Sigmoid colon (tissue), 7 donors: ENCODE results near the gene SNCB. TPM values are rescaled to one million over a fixed set of nuclear protein-coding genes. Genes with fewer than 3 reads are reported as not detected.
"Not testable (repeated sequence)": the region's sequence is repeated elsewhere in the genome, so short reads cannot be mapped to it uniquely, and the experiment has no call there.

Experiments
- DNase-seq: peaks from one replicate; pipeline ENCODE4 v3.0.0-alpha.2; 2019
- H3K27ac ChIP-seq, 4 donors: fragments of 200-600 bp; sonication (generic); one replicate each; pipeline ENCODE4 v1.5.1; 2016 to 2019; ENCODE audit warnings: mild to moderate bottlenecking in 1 of 4
- H3K27me3 ChIP-seq, 3 donors: fragments of 200-600 bp; sonication (generic); one replicate each; pipeline ENCODE4 v1.5.1; 2019; ENCODE audit warnings: mild to moderate bottlenecking in 1 of 3
- H3K36me3 ChIP-seq, 4 donors: fragments of 200-600 bp; sonication (generic); one replicate each; pipeline ENCODE4 v1.5.1; 2016 to 2019
- H3K4me1 ChIP-seq, 4 donors: fragments of 200-600 bp; sonication (generic); one replicate each; pipeline ENCODE4 v1.5.1; 2017 to 2019
- H3K4me3 ChIP-seq, 4 donors: fragments of 200-600 bp; sonication (generic); one replicate each; pipeline ENCODE4 v1.5.1; 2017 to 2019; ENCODE audit warnings: mild to moderate bottlenecking in 2 of 4, moderate library complexity in 1 of 4
- H3K9me3 ChIP-seq, 4 donors: fragments of 200-600 bp in 3 of 4; sonication (generic) in 3 of 4; one replicate each; pipeline versions ENCODE4 v1.5.1 to v1.6.1; 2013 to 2019
- CTCF ChIP-seq, 4 experiments: fragments of 450-650 bp in 3 of 4; fragments of 200-600 bp in 1 of 4; IDR thresholded peaks; one replicate each; pipeline ENCODE4 v1.5.1; 2016 to 2019; ENCODE audit warnings: antibody characterized with exemption in 4 of 4, mild to moderate bottlenecking in 3 of 4, moderate library complexity in 2 of 4
- EP300 ChIP-seq, 4 donors: sonication (generic); formaldehyde crosslinking; IDR thresholded peaks; one replicate each; pipeline ENCODE4 v1.6.1; 2017; ENCODE audit warnings: antibody characterized with exemption in 4 of 4
- POLR2A ChIP-seq, 2 donors: fragments of 450-650 bp; IDR thresholded peaks; one replicate each; pipeline ENCODE4 v1.6.1; 2016; ENCODE audit warnings: antibody characterized with exemption in 2 of 2, mild to moderate bottlenecking in 2 of 2, moderate library complexity in 2 of 2
- POLR2AphosphoS5 ChIP-seq, 4 donors: sonication (generic); formaldehyde crosslinking; IDR thresholded peaks; one replicate each; pipeline ENCODE4 v1.6.1; 2017; ENCODE audit warnings: antibody characterized with exemption in 4 of 4
- WGBS, 2 donors: extraction: QIAGEN DNeasy Blood & Tissue Kit; methylation state at CpG; one replicate each; pipeline ENCODE4 v1.1.7; 2013; 5-methylcytosine and 5-hydroxymethylcytosine counted together
- intact Hi-C: fragments of 100-400 bp; cut with DNase I; formaldehyde crosslinking; loops from one replicate; pipeline ENCODE4 v1.15.1; 2023
- polyA plus RNA-seq, 3 donors: library from polyadenylated mRNA; stranded (reverse); fragments of 200-250 nt; gene quantifications; one replicate each; pipeline ENCODE4 v1.2.3, GENCODE V29; 2013
- total RNA-seq, 4 donors: library from RNA; depleted of rRNA; stranded (reverse); fragments of >200 nt; gene quantifications; one replicate each; pipeline ENCODE4 v1.1.0, GENCODE V29; 2016
- donor health status: healthy with polysubstance abuse.
- donor health status: Bipolar disorder and iron deficiency.
- donor health status: healthy.

Gene SNCB
- total and polyA plus RNA-seq, 7 donors, result 0.23 to 2.2 TPM; not detected in 5

- intact Hi-C loops, result no loop called here
- Histone ChIP-seq H3K36me3 (no peaks in the 10 kb centered on the region), H3K9me3 (no peaks in the 10 kb centered on the region), H3K4me3 (no peak overlapping the region), H3K27ac (no peak overlapping the region), H3K4me1 (no peaks in the 10 kb centered on the region), H3K27me3 (peaks cover 0 to 6% (median 0%) of the 10 kb centered on the region in 3 donors)
- no peak for DNase-seq
- no peak for TF ChIP-seq EP300 (IDR thresholded peaks at IDR 0.05)
- TF ChIP-seq POLR2A (IDR thresholded peaks at IDR 0.05), result no peak
- TF ChIP-seq CTCF (IDR thresholded peaks at IDR 0.05), result no peak
- no peak for TF ChIP-seq POLR2AphosphoS5 (IDR thresholded peaks at IDR 0.05)
- WGBS, 2 donors, result 16 to 33% methylated on average over 2 of the region's 2 CpGs
Measured at GRCh38 chr5:176603091-176603490, 27.2 kb downstream of the SNCB start.

GRCh38 chr5:176601901-176602482 lies 28.3 kb downstream of the SNCB start:
- Histone ChIP-seq H3K27ac (no peak overlapping the region), H3K36me3 (no peaks in the 10 kb centered on the region), H3K4me3 (no peak overlapping the region), H3K27me3 (peaks cover 0 to 13% (median 0%) of the 10 kb centered on the region in 3 donors), H3K4me1 (peaks cover 0 to 5% (median 4%) of the 10 kb centered on the region in 4 donors), H3K9me3 (no peaks in the 10 kb centered on the region)
- DNase-seq, result no peak
- WGBS, 2 donors, result 73 to 86% methylated on average over 12 of the region's 12 CpGs
- TF ChIP-seq EP300 (IDR thresholded peaks at IDR 0.05) (no peak), CTCF (IDR thresholded peaks at IDR 0.05) (no peak), POLR2AphosphoS5 (IDR thresholded peaks at IDR 0.05) (no peak), POLR2A (IDR thresholded peaks at IDR 0.05) (no peak)
- intact Hi-C loops, result no loop called here

- 88 to 91% methylated on average over 19 of the region's 19 CpGs for WGBS, 2 donors
- H3K27ac ChIP-seq, intact Hi-C loops, H3K4me3 ChIP-seq, H3K36me3 ChIP-seq, DNase-seq, H3K9me3 ChIP-seq: not testable (repeated sequence)
- peaks cover 4 to 22% (median 5%) of the 10 kb centered on the region in 3 donors for H3K27me3 ChIP-seq
- peaks cover 0 to 13% (median 9%) of the 10 kb centered on the region in 4 donors for H3K4me1 ChIP-seq
Measured at GRCh38 chr5:176599749-176600430, 30.4 kb downstream of the SNCB start.

GRCh38 chr5:176597417-176598389 lies 32.6 kb downstream of the SNCB start:
- peaks cover 0 to 13% (median 9%) of the 10 kb centered on the region in 4 donors for H3K4me1 ChIP-seq
- H3K4me3 ChIP-seq, result peak overlapping the region in 3 of 4 donors; percentile 30 to 48 (median 46)
- no peak for DNase-seq
- H3K36me3 ChIP-seq, result no peaks in the 10 kb centered on the region
- 53 to 60% methylated on average over 47 of the region's 47 CpGs for WGBS, 2 donors
- intact Hi-C loops, result no loop called here
- peaks cover 5 to 37% (median 8%) of the 10 kb centered on the region in 3 donors for H3K27me3 ChIP-seq
- H3K27ac ChIP-seq, result no peak overlapping the region
- no peak for TF ChIP-seq CTCF (IDR thresholded peaks at IDR 0.05)
- TF ChIP-seq POLR2AphosphoS5 (IDR thresholded peaks at IDR 0.05), result no peak
- no peak for TF ChIP-seq EP300 (IDR thresholded peaks at IDR 0.05)
- no peak for TF ChIP-seq POLR2A (IDR thresholded peaks at IDR 0.05)
- H3K9me3 ChIP-seq, result no peaks in the 10 kb centered on the region
